Esophagus squamous epithelium (tissue), 4 donors: ENCODE results near the gene CRHR2.

Experiments
- CTCF ChIP-seq, 6 experiments: fragments of 450-650 bp in 4 of 6; fragments of 200-600 bp in 2 of 6; sonication (generic) in 2 of 6; IDR thresholded peaks; one replicate each; pipeline ENCODE4 v1.5.1; 2016 to 2019; ENCODE audit warnings: antibody characterized with exemption in 6 of 6, mild to moderate bottlenecking in 4 of 6, moderate library complexity in 4 of 6
- POLR2A ChIP-seq, 4 donors: fragments of 450-650 bp; IDR thresholded peaks; one replicate each; pipeline ENCODE4 v1.6.1; 2017; ENCODE audit warnings: antibody characterized with exemption in 4 of 4, mild to moderate bottlenecking in 4 of 4, moderate library complexity in 3 of 4

GRCh38 chr7:30644286-30644955 is 37.8 kb downstream of the CRHR2 start:
- TF ChIP-seq CTCF (IDR thresholded peaks at IDR 0.05) (no peak), POLR2A (IDR thresholded peaks at IDR 0.05) (no peak)
